NB4 (cell line): ENCODE data around the gene C21orf58.

Experiments
- DNase-seq: peaks from one replicate; pipeline ENCODE4 v3.0.0; 2010; ENCODE audit warnings: low read depth
- H3K4me3 ChIP-seq: one replicate; pipeline ENCODE4 v1.5.1; 2011; ENCODE audit warnings: mild to moderate bottlenecking, low read depth, low read length, moderate library complexity
- MYC ChIP-seq: IDR thresholded peaks from 2 replicates; pipeline ENCODE4 v1.6.1; 2011; ENCODE audit warnings: low read depth, low read length
- POLR2A ChIP-seq: IDR thresholded peaks from 2 replicates; pipeline ENCODE4 v1.6.1; 2011; ENCODE audit warnings: mild to moderate bottlenecking; ENCODE audit not compliant: insufficient read length; ENCODE audit errors: extremely low read depth
- TF ChIP-seq, protein P1 (sequence below): IDR thresholded peaks from 2 replicates; pipeline ENCODE4 v1.6.1; 2011; ENCODE audit warnings: low read depth, low read length
- TF ChIP-seq, protein P2 (sequence below): IDR thresholded peaks from one replicate; pipeline ENCODE4 v1.5.1; 2012; ENCODE audit warnings: low read depth, low read length

The C21orf58 gene

DNA sequence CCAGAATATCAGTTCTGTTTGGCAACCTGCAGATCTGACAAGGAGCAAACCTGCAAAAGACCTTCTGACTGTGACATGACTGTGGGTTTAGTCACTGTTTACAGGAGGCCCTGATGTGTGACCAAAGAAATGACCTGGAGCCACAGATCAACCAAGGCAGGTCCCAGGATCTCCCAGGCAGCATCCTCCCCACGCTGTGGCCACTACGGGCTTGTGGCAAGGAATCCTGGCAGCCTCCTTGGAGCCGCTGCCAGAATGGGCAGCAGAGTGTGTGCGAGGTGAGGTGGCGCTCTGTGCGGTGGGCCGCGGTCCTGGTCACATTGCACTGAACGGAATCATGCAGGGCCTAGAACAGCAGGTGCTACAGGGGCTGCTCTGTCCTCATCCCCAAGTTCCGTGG lies 54.2 kb downstream of the C21orf58 start:
- no peak for DNase-seq
- no peak overlapping the region for H3K4me3 ChIP-seq
- TF ChIP-seq, protein P1, sequence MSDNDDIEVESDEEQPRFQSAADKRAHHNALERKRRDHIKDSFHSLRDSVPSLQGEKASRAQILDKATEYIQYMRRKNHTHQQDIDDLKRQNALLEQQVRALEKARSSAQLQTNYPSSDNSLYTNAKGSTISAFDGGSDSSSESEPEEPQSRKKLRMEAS, result no peak
- TF ChIP-seq, protein P2, sequence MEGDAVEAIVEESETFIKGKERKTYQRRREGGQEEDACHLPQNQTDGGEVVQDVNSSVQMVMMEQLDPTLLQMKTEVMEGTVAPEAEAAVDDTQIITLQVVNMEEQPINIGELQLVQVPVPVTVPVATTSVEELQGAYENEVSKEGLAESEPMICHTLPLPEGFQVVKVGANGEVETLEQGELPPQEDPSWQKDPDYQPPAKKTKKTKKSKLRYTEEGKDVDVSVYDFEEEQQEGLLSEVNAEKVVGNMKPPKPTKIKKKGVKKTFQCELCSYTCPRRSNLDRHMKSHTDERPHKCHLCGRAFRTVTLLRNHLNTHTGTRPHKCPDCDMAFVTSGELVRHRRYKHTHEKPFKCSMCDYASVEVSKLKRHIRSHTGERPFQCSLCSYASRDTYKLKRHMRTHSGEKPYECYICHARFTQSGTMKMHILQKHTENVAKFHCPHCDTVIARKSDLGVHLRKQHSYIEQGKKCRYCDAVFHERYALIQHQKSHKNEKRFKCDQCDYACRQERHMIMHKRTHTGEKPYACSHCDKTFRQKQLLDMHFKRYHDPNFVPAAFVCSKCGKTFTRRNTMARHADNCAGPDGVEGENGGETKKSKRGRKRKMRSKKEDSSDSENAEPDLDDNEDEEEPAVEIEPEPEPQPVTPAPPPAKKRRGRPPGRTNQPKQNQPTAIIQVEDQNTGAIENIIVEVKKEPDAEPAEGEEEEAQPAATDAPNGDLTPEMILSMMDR, result no peak
- no peak for TF ChIP-seq POLR2A
- no peak for TF ChIP-seq MYC

DNA sequence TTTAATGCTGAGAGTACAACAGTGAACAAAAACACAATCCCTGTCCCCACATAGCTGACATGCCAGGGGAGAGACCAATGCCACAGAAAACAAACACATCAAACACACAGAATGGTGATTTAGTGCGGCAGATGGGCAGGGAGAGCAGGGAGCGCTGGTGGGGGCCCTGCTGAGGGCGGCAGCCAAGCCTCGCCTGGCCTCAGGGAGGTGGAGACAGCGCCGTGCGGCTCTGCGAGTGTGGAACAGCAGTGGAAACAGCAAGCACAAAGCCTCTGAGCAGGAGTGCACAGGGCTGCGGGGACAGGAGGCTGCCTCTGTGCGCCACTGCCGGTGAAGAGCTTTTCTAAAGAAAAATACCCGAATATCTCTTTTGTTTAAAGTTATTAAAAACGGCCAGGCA lies 55.3 kb downstream of the C21orf58 start:
- TF ChIP-seq MYC, result no peak
- TF ChIP-seq, protein P1, result no peak
- TF ChIP-seq POLR2A, result no peak
- TF ChIP-seq, protein P2, result no peak
- H3K4me3 ChIP-seq, result no peak overlapping the region
- DNase-seq, result no peak

DNA sequence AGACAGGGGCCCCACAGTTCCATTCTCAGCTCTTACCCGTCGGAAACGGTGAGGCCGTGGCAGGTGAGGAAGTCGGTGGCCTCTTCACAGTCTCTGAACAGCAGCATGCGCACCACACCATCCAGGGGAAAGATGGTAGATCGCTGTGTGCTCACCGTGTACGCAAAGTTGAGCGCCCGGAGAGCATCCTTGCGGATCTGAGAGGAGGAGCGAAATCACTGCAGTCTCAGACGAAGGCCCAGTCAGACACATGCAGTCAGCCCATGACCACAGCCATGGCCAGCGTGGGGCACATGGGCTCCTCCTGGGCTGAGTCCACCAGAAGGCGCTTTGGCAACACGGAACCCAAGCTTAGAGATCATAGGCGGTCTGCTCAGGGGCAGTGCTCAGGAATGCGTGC lies 56.7 kb downstream of the C21orf58 start:
- no peak overlapping the region for H3K4me3 ChIP-seq

DNA sequence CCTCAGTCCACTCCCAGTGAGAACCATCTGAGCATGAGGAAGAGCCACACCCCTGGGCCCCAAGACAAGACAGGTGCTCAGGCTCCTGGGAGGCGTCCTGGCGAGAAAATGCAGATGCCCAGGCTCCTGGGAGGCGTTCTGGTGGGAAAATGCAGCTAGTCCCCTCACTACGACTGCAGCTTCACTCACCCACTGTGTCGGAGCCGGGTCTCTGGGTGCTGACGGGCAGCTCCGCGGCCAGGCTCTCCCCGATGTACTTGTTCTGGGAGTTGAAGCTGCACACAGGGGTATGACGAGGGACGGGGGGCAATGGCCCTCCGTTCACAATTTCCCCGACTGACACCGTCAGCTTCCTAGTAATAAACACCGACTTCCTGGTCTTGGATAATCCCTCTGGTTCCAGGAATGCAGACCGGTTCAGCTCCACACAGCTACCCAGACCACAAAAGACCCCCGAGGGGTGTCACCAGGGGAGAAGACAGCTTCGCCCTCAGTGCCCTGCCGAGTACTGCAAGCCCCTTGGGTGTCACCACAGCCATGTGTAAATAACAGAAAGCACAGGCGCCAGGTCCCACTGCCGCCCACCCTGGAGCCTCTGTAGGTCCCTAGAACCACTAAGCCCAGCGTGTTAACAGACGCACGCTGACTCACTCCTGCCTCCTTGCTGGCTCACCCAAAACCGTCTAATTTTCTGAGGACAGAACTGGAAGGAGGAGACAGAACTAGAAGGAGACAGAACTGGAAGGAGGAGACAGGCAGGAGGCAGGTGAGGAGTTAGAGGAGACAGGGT lies 57.7 kb downstream of the C21orf58 start:
- no peak for DNase-seq
- TF ChIP-seq MYC (no peak), POLR2A (no peak)
- TF ChIP-seq, protein P2, result no peak
- TF ChIP-seq, protein P1, result no peak
- H3K4me3 ChIP-seq, result no peak overlapping the region

More for the DNA sequence above, 56.7 kb downstream of the C21orf58 start:
- no peak for DNase-seq
- TF ChIP-seq MYC, result no peak
- TF ChIP-seq, protein P2, result no peak
- TF ChIP-seq, protein P1, result no peak
- TF ChIP-seq POLR2A, result no peak

DNA sequence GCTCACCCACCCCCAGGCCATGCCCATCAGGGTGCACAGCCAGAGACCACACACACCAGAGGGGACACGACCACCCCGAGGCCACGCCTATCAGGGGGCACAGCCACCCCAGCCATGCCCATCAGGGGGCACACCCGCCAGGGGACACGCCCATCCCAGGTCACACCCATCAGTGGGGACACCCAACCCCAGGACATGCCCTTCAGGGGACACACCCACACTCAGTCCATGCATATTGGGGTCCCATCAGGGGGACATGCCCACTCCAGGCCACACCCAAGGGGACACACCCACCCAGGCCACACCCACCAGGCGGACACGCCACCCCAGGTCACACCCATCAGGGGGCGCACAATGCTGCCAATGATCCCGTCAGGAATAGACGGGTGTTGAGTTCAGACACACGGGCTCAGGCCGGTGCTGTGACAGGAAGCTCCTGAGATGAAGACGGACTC lies 59.0 kb downstream of the C21orf58 start:
- no peak overlapping the region for H3K4me3 ChIP-seq
- DNase-seq, result peak; percentile 17
- TF ChIP-seq, protein P1, result no peak
- TF ChIP-seq POLR2A (no peak), MYC (no peak)
- TF ChIP-seq, protein P2, result no peak
